Activated naive CD4-positive, alpha-beta T cell treated with Interleukin-2 at 50 U/mL for 16 hours (primary cell): ENCODE data around the gene PLCB4.

Experiments
- DNase-seq: peaks from one replicate; pipeline ENCODE4 v3.0.0-alpha.2; 2020

Gene PLCB4

DNA sequence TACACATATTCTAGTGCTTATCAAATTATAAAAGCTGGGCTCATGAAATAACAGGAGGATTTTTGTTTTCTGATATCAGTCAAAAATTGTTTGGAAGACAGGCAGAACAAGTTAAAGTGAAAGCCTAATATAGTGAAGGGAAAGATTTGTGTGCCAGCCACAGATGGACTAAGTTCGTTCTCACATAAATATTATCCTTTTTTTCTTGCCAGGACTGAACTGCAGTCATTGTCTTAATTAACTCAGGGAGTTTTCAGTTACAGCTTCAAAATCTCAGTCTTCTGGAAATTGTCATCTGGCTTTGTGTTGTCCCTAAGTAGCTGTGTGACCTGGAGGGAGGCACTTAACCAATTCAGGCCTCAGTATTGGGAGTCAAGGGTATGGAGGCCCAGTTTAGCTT lies 40.7 kb downstream of the PLCB4 start:
- DNase-seq = no peak

DNA sequence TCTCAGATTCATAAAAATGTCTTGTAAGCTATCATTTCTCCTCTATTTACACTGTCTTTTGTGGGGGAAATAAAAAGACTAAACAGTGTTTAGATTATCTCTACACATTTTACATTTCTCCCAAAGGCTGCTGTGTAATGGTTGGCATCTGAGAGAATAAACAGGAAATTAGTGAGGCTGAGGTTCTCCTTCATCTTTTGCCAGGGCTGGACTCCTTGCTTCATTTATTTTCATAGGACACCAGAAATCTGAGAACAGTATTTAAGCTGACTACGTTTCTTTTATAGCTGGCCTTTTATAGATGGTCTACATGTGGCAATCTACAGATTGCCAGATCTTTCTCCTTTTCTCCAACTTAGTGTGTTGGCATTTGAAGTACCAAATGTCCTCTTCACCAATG lies 41.5 kb downstream of the PLCB4 start:
- no peak for DNase-seq

DNA sequence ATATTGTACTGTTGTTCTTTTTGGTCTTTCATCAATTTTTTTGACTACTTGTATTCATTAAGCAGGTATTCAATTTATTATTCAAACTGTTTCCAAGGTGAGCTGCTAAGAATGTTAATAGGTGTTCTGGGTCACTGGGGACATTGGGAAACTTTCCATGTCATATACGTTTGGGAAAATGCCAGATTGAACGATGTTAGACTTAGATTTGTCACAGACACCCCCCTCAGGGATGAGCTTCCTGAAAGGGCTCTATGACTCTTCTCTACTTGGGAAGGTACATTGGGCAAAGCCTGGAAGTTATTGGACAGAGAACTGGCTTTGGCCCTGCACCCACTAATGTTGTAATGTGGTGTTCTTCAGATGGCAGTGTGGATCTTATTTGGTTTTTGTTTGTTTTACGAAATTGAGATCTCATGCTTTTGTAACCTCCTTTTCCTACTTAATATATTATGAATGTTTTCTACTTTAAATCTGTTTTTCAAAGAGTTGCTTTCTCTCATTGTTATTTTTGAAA lies 42.1 kb downstream of the PLCB4 start:
- no peak for DNase-seq

DNA sequence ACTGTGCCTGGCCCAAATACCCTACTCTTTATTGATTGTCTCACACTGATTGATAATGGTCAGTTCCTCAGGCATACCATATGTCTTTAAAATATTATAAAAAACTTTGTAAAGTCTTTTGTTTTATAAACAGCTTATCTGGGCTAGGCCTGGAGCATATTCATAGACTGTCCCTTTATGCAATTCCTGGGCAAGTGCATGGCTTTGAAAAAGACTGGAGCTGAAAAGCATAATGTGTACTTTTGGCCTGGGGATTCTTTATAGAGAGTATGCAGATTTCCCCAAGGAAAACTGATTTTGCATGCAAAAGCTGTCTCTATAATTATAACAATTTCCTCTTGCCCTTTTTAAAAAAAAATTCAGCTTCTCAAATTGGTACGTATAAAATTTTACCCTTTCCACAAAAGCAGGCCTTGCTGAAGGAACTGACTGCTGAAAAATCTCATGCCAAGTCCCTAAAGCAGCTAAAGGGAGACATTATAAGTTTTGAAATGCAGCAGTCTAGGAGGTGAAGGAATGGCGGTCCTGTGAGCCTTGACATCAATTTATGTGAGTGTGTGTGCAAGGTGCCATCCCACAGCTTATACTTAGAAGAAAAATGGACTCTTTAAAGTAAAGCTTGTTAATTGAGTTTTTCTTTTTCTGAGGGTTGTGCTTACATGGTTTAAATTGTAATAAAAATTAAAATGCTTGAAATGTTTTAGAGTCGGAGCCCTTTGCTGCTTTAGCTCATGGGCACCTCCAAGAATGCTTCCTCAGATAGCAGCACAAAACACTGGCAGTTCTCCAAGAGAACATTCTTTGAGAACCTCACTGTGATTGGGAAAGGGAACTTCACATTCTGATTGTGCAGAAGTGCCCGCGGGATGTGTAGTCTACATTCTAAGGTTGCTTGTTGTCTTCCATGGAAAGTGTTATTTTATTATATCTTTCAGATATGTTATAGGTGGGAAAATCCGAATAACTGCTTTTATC lies 43.9 kb downstream of the PLCB4 start:
- no peak for DNase-seq

DNA sequence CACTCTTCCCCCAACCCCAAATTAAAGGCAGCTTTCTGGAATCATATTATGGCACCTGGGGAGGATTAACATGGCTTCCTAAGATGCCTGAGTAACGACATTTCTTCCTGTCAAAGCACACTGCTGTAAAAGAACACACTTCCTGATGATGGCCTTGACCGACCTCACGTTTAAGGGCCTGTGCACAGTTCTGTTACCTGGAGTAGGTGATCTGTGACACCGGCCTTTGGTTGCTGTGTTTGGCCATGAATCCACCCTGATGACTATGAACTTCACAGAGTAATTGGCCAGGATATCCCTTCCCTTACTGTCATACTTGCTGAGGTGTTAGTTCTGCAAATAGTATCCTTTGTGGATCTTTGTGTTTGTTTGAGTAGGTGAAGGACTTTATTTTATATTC lies 45.8 kb downstream of the PLCB4 start:
- DNase-seq = no peak

DNA sequence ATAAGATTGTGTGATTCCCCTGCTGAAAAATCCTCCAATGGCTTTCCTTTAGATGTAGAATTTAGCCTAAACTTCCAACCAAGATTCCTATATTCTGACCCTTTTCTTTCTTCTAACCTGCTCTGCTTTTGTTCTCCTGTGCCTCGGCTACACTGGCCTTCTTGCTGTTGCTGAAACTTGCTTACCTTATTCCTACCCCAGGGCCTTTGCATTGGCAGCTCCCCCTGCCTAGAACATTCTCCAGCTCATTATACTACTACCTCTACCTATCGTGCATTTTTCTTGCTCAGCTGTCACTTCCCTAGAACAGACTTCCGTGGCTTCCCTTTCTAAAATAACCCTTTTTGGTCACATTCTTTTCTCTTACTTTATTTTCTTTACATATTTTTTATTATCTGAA lies 48.7 kb downstream of the PLCB4 start:
- no peak for DNase-seq

DNA sequence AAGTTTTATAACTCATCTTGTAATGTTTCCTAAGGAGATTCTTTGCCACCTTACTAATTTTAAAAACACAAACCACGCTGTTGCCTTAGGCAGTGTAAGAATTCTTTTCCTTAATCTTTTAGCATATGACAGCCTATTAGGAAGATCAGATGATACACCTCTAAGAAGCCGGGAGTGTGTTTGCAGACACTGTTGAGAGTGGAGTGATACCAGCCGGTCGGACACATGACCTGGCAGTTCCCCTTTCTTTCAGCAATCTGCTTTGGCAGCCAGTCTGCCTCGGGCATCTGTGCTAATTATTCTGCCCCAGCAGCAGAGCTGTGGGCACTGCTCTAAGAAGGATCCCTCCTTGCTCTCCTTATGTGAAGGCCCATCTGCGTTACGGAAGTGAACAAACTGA lies 50.9 kb downstream of the PLCB4 start:
- no peak for DNase-seq

DNA sequence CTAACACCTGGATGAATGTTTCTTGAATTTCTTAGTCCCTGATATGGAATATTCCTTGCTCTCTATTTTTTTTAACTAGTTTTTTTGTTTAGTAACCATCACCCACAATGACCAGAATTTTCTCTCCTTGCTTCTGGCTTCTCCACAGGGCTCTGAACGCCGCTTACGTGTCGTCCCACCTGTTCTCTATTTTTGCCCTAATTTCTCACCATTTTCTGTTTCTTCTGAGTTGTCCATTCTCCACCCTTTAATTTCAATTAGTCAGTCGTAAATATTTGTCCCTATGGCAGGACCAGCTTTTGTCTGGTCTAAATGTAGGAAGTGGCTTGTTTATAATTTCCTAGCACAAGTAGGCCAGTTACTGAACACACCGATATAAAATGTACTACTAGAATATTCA lies 52.3 kb downstream of the PLCB4 start:
- DNase-seq = no peak

DNA sequence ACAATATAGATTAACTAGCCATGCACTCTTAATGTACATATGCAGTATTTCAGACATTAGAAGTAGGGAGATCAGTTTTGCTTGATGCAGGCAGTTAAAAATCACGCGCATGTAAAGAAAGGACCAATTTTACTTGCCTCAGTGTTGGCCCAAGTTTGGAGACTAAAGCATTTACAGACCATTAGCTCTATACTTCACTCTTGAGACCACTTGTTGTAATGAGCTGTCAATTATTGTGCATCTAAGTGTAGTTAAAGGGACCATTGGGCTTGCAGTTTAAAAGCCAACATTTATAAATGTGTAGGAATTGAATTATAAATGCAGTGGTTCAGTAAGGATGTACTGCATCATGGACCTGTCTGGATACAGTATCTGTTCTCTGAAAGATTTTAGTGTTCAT lies 53.7 kb downstream of the PLCB4 start:
- DNase-seq = no peak

DNA sequence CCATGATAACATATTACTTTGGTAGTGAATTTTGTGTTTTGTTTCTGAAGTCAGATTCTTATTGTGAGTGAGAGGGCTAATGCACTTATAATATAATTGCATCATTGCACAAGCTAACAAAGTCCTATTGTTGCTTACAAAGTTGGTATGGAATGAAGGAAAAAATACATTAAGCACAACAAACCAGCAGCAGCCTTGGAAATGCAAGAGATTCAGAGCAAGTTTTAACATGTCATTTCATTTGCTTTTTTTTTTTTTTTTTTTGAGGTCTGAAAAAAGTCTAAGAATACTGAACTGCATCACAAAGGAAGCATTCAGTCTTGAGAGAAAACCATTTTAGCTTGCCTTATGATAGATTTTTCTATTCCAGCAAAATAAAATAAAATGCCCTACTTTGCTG lies 57.6 kb downstream of the PLCB4 start:
- no peak for DNase-seq

DNA sequence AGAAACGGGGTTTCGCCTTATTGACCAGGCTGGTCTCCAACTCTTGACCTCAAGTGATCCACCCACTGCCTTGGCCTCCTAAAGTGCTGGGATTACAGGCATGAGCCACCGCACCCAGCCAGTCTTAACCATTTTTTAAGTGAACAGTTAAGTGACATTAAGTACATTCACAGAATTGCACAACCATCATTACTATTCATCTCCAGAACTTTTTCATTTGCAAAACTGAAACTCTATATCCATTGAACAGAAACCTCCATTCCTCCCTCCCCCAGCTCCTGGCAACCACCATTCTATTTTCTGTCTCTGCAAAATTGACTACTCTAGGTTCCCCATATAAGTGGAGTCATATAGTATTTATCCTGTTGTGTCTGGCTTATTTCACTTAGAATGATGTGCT lies 59.7 kb downstream of the PLCB4 start:
- DNase-seq = no peak

DNA sequence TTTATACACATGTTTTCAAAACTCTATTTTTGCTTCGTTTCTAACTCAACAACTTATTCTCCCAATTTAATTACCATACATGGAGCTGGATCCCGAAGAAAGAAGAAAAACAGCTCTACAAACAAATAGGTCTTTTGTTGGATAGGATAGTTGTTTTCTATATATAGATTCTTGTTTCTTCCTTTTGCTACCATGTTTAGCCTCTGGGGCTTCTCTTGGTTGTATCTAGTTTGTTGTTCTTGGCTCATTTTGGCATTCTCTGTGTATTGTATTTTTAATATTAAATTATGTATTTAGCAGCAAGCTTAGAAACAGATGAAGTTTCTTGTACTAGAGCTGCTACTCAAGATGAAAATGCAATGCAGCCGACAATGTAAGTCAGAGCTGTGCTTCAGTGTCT lies 60.9 kb downstream of the PLCB4 start:
- no peak for DNase-seq

DNA sequence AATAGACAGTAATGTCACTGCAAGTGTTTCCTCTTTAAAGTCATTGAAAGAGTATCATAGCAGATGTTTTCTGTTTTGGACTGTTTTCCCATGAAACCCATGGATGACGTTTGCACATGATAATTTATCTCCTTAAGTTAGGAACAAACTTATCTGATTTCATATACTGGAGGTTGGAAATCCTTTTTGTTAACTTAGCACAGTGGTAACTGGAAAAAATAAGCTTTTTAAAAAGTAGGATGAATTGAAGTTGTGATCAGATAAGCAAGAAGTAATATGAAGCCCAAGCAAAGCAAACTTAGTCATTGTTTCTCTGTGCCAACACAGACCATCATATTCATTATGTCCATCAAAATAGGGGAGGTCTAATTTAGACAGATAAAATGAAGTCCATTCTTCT lies 61.6 kb downstream of the PLCB4 start:
- DNase-seq = no peak

DNA sequence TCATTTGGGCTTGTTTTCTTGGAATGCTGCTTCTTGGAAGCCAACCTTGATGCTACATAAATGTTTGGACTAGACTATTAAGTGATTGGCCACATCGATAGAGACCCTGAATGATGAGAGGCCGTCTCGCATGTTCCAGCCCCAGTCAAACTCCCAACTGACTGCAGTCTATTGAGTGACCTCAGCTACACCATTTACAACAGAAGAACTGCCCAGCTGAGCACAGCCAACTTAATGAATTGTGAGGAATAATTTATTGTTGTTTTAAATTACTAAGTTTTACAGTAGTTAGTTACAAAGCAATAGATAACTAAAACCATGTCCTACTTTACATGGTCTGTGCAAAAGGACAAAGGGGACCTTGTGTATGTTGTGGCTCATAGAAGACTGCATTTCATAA lies 63.0 kb downstream of the PLCB4 start:
- DNase-seq = no peak

DNA sequence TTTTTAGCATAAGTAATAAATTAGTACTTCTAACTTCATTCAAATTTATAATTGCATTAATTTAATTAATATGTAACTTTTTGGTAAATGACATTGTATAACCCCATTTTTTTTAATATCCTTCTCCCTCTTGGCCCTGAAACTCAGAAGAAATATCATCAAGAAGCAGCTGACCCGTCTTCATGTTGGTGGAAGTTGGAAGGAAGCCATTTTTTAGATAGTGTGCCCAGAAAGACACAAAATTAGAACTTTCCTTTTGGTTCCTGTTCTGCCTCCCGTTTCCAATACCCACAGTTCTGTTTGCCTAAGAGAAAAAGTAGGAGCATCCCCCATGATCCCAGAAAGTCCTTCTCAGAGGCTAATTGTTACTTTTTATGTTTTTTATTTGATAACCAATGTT lies 65.5 kb downstream of the PLCB4 start:
- DNase-seq = no peak

DNA sequence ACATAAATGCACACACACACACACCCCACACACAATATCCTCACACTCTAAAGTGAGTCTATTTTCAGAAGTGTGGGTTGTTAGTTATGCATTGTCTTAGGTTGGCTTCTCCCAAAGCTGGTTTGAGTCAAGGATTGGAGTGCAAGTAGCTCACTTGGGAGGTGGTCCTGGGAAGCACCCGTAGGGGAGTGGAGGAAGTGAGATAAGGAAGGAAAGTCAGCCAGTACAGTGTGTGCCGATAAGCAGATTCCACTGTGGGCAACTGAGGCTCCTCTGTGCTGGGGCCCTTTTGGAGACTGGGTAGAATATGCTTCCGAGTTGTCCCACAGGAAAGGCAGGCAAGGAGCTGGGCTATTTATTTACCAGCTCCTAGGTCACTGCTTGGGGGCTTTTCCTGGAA lies 67.2 kb downstream of the PLCB4 start:
- no peak for DNase-seq

DNA sequence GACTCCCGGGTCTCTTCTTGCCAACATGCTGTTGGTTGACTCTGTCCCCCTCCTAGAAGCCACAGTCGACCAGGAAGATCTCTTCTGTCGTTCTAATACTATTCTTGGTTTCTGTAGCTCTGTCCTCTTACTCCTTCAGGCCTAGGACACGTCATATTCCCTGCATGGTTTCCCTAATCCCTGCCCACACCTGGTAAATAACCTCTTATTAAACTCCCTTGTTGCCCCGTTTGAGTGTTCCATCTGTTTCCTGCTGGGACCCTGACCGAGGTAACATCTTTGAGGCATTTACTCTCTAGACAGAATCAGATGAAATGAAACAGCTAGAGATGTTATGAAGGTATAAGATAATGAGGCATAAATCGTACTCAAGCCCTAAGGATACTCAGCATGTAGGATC lies 68.1 kb downstream of the PLCB4 start:
- DNase-seq = no peak

DNA sequence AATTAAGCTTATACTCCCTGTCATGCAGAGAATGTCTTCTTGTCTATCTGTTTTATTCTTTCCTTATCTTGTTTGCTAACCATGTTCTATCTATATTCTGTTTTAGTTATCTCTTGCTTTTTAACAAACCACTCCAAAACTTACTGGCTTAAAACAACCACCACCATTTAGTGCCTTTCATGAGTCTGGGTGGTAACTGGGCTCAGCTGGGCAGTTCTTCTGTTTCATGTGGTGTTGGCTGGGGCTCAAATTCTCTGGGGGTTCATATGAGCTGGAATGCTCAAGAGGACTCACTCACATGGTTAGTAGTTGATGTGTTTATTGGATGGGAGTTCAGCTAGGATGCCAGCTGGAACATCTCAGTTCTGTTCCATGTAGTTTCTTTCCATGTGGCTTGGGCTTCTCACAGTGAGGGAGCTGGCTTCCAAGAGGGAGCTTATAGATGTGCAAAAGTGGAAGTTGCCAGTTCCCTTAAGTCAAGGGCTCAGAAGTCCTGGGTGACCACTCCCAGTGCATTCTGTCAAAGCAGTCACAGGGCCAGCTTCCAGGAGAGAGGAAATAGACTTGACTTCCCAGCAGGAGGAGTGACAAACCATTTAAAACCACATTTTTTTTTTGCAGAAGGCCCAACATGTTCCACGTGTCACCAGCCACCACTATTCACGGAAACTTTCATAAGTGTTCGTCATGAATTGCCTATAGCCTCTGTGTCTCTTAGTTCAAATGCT lies 70.4 kb downstream of the PLCB4 start:
- DNase-seq = no peak

DNA sequence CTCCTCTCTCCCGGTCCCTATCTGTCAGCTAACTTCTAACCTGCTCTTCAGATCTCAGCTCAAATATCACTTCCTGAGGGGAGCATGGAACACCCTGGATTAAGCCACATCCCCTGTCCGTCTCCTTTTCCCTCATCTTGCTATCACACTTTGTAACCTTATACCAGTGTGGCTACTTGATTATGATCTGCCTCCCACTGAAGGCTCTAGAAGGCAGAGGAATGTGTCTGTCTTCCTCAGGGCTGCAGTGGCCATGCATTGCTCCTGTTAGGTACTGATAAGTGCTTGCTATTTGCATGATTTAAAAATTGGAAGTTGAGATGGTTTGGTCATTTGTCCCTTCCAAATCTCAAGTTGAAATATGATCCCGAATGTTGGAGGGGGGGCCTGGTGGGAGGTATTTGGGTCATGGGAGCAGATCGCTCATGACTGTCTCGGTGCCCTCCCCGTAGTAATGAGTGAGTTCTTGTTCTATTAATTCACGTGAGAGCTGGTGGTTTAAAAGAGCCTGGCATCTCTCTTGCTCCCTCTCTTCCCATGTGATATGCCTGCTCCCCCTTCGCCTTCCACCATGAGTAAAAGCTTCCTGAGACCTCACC lies 71.4 kb downstream of the PLCB4 start:
- DNase-seq = no peak

DNA sequence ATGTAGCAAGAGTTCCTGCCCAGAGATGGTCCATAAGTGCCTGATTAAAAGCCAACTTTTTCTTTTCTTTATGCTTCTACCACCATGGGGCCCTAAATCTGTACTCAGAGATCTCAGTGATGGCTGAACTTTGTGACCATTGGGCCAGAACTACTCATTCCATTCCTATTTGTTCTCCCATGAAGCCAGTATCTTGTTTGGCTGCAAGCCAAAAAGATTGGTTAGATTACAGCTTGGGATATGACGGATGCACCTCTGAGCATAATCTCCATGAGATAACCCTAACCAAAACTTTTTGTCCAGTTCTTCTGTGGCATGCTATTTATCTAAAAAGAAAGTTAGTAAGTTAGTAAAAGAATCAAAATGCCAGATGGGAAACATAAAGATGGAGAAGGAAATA lies 72.2 kb downstream of the PLCB4 start:
- DNase-seq = no peak

DNA sequence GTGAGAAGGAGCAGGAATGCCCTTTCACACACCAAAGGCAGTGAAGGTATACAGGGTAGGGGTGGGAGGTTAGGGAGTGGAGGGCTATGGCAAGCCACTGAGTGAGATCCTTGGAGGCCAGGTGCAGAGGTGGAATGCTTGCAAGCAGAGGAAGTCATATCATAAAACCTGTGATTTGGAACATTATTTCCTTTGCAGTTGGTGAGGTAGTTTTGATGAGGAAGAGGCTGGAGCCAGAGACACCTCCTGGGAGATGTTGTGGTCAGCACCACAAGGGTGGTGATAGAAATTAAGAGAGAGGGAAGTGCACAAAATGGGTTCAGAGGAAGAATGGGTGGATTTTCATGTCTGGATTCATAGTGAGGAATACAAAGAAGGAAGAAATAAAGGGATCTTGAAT lies 73.0 kb downstream of the PLCB4 start:
- no peak for DNase-seq

DNA sequence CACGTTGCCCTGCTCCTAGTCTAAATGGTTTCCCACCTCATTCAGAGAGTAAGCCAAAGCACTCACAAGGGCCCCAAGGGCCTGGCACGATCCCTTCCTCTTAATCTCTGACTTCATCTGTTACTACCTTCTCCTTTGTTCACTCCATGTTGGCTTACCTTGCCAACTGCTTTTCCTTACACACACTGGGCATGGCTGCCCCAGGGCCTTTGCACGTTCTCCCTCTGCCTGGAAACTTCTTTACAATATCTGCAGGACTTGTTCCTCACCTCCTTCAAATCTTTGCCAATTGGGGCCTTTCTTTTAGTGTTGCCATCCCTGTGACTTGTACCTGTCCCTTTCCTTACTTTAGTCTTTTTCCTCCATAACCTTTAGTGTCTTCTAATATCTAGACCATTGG lies 73.9 kb downstream of the PLCB4 start:
- DNase-seq = no peak

DNA sequence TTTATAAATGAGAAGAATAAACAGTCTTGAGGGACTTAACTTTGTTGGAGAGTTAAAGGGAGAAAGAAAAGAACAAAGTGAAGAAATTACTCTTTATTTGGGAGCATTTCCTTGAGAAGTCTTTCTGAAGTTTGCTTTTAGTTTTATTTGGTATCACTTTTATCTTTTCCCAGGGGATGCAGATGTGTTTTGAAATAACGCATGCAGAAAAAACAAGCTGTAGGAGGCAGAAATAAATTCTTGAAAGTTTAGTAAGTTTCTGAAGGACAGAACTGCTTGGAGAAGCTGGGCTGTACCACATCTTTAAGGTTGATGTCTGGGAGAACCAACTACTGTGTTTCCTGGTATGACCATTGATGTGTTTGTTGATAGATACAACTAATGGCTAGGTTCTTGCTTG lies 75.0 kb downstream of the PLCB4 start:
- no peak for DNase-seq

DNA sequence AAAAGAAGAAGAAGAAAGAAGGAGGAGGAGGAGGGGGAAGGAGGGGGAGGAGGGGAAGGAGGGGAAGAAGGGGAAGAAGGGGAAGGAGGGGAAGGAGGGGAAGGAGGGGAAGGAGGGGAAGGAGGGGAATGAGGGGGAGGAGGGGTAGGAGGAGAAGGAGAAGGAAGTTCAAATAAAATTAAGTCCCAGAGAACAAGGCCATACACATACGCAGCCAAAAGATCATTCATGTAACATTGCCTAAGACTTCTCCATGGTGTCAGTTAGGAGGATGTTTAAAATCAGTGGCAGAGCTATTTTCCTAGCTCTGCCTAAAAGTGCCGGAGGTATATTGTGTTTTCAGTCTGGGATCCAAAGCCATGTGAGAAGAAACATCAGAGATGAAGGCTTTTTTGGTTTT lies 75.8 kb downstream of the PLCB4 start:
- no peak for DNase-seq
